NCI-H146 (cell line): ENCODE measurements around the gene FANCC.
"Not testable (repeated sequence)": the region's sequence is repeated elsewhere in the genome, so short reads cannot be mapped to it uniquely, and the experiment has no call there.

Experiments used
- DNase-seq: peaks from one replicate; lab custom pipeline; 2025; lab: John Stamatoyannopoulos, UW

Gene FANCC

GRCh38 chr9:95330720-95331404, 13.4 kb upstream of the FANCC start:
- no peak for DNase-seq

DNA sequence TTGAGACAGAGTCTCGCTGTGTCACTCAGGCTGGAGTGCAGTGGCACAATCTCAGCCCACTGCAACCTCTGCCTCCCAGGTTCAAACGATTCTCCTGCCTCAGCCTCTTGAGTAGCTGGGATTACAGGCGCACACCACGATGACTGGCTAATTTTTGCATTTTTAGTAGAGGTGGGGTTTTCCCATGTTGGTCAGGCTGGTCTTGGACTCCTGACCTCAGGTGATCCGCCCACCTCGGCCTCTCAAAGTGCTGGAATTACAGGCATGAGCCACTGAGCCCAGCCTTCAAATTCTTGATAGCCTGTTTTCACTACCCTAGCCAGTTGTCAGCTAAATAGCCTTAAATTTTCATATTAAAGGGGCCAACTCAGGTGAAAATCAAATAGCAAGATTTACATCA, 11.6 kb upstream of the FANCC start:
- DNase-seq = not testable (repeated sequence)

- no peak for DNase-seq
Observed at GRCh38 chr9:95327239-95327865, 9.8 kb upstream of the FANCC start.

GRCh38 chr9:95325221-95325620, 7.7 kb upstream of the FANCC start:
- no peak for DNase-seq

DNA sequence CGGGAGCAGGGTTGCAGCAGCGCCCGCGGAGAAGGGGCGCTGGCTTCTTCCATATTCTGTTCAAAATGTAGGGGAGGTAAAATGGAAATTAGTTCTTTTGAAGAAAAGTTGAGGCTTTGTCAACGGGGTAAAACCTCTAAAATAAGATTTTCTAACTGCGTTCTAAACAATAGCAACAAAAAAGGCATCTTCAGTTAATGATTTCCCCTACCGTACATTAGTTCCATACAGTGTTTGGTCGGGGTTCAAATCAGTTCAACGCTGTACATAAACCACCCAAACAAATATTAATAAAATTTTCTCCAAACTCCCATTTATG, 343 bp upstream of the FANCC start:
- DNase-seq = no peak

DNA sequence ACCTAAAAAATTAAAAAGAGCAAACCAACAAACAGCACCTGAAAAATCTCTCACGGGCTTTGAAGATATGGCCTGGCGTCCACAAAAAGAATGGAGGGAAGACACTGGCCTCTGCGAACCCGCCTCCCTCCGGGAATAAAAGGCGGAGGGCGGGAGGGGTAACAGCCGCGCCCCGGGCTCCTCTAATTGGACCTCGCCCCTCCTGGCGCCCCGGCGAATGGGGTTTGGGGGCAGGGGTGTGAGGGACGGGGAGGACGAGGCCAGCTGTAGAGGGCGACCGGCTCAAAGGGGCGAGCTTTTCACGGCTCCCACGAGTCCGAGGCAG, 753 bp downstream of the FANCC start:
- DNase-seq = peak; percentile 78

GRCh38 chr9:95316274-95316673, 1.2 kb downstream of the FANCC start:
- DNase-seq = no peak

DNA sequence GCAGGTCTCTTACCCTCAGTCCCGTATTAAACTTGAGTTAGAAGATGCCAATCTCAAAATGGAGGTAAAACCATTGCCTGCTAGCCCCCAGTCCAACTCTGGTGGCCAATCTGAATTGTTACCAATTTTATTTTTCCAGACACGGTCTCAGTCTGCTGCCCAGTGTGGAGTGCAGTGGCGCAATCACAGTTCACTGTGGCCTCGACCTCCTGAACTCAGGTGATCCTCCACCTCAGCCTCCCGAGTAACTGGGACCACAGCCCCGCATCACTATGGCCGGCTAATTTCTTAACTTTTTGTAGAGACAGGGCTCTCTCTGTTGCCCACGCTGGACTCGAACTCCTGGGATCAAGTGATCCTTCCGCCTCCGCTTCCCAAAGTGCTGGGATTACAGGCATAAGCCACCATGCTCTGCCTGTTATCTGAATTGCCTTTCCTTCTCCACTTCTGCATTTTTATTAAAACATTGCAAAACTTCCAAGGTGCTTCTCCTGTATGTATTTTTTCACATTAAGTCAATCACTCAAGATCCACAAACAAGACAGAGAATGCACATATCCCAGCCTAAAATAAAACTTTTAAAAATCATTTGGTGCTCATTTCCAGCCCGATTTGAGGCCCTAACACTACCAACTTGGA, 2.3 kb downstream of the FANCC start:
- no peak for DNase-seq

DNA sequence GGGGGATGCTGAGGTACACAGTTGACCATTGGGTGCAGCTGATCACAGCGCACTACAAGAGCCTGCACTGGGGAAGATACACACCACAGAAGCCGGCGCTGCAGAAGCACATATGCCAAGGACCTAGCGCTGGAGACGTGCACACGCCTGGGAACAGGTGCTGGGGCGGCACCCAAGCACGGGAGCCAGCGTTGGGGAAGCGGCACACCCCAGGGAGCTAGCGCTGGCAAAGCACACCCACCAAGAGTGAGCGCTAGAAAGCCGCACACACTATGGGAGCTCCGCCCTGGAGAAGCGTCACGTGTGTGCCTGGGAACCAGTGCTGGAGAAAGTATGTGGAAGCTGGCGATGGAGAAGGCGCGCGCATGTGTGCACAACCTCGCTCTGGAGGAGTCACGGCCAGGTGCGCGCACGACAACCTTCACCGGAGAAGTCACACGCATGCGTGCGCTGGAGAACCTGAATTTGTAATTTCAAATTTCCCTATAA, 4.5 kb downstream of the FANCC start:
- peak; percentile 94 for DNase-seq

DNA sequence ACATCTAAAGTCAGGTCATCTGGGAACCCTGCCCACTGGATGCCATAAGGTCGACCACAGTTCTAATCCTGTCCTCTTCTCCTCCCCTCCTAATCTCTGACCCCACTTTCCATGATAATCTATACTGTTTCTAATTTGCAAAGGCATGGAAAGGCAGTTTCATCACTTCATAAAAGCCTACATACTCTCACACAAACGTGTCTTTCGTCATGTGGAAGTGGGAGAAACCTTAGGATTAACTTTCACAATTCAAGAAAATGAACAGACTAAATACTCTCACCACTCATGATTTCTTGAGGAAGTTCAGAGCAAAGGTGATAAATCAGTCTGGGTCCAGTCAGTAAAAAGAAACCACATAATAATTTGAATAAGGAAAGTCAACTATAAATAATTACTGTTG, 5.5 kb downstream of the FANCC start:
- no peak for DNase-seq

DNA sequence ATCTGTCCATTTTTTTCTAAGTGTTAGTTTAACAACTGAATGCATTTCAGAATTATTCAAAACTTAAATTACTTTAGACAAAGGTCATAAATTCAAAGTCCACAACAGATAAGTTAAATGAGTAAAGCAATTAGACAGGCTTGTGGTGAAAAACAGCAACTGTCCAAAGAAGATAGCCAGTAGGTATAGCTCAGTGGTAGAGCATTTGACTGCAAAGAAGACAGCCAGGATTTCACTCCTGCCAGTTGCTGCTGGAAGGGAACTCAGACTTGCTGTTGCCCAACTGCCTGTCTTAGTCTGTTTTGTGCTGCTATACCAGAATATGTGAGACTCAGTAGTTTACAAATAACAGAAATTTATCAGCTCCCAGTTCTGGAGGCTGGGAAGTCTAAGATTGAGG, 10.0 kb downstream of the FANCC start:
- DNase-seq = no peak

DNA sequence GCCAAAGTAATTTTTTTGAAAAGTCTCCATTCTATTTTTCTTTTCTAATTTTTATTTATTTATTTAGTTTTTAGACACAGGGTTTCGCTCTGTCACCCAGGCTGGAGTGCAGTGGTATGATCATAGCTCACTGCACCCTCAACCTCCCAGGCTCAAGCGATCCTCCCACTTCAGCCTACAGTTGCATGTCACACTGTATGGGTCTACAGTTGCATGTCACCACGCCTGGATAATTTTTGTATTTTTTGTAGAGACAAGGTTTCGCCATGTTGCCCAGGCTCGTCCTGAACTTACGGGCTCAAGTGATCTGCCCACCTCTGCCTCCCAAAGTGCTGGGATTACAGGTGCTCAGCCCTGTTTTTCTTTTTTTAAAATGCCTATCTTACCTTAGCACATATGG, 10.7 kb downstream of the FANCC start:
- no peak for DNase-seq

- DNase-seq = no peak
Observed at GRCh38 chr9:95305770-95306492, 11.6 kb downstream of the FANCC start.

DNA sequence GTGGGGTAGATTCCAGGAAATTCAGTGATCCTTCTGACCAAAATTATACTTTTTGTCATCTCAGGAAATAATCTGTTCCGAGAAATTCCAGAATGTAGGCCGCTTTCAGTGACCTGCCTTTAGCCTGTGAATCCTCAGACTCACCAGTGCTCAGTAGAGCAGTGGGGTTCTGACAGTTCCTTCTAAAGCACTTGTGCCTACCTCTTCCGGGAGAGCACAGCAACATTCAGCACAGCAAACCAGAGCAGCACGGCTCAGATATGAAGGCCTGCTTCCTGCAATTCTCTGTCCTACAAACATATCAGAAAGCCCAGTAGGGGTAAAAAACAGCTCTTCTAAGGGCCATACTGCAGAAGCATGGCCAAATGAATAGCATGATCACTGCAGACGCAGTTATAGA, 15.0 kb downstream of the FANCC start:
- no peak for DNase-seq

DNA sequence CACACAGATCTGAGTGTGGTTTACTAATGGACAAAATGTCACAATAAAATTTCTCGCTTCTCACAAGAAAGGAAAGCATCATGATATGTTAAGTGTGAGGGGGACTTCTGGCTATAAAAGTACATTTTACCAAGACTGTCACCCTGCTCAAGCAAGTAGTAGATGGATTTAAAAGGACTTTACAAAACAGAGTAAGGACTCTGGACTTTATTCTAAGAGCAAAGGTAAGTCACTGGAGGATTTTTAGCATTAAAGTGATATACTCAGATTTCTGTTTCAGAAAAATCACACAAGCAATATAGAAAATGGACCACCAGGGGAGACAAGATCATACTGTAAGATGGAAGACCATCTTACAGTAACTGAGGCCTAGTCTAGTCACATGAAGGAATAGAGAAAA, 19.7 kb downstream of the FANCC start:
- no peak for DNase-seq

- no peak for DNase-seq
Observed at GRCh38 chr9:95297316-95297715, 20.2 kb downstream of the FANCC start.

DNA sequence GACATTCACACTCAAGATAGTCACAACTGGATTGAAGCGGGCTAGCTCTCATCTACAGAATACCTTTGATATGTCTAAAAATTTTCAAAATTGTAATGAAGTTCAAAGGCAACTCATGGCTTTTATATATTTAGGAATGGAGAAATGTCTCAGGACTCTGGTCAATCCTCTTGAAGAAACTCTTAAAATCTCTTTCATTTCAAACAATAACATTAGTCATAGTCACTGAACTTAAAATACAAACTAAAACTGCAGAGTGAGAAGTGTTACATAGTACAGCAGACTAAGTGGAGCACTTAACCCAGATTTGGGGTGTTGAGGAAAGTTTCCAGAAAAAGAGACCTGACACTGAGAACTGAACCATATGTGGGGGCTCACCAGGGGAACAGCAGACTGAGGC, 20.7 kb downstream of the FANCC start:
- no peak for DNase-seq

- not testable (repeated sequence) for DNase-seq
Observed at GRCh38 chr9:95293296-95293695, 24.2 kb downstream of the FANCC start.

DNA sequence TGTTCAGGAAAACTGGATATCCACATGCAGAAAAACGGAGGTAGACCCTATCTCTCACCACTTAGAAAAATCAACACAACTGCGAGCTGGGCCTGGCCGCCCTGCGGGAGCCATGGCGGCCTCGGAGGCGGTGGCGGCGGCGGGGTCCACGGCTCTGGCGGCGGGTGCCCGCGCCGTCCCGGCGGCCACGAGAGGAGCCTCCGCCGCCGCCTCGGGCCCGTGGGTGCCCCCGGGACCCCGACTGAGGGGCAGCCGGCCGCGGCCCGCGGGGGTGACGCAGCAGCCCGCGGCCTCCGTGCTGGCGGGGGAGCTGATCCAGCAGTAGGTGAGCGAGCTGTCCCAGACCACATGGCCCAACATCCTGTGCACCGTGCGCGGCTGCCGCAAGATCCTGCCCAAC, 25.3 kb downstream of the FANCC start:
- DNase-seq = no peak

GRCh38 chr9:95286151-95286550, 31.4 kb downstream of the FANCC start:
- DNase-seq = no peak

- DNase-seq = no peak
Observed at GRCh38 chr9:95285307-95285706, 32.2 kb downstream of the FANCC start.

DNA sequence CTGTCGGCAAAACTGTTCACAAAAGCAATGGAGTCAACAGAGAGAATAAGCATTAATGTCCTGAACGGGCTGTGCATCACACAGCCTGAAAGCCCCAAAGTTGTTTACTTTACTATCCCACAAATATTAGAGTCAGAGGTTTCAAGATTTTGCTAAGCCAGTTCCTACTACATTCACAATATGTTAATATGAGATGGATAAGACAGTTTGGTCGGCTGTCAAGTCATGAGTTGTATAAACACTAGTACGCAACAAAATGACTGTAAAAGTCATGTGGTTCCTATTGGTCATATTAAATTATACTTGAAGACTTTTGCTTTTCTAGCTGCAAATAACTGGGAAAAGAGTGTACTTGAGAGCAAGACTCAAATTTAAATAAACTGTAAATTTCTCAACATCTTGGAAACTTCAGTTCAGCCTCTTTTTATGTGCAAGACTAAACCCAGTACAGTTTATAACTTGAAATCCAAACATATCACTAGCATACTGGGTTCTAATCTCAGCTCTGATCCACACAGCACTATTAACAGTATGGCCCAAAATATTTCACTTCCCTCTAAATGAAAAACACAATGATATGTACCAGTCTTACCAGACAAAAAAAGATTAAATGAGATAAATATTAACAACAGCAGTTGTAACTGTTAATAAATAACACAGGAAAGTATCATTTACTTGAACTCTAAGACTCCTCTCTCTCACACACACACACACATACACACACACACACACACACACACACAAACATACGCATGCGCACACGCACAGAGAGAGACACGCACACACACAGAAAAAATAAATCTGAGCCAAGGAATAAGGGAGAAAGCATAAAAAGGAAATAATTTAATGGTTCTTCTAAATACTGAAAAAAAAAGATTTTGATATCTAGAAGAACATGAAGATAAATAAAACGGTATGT, 33.1 kb downstream of the FANCC start:
- DNase-seq = no peak
